AG10803 (cell line): Measurements from ENCODE around the gene VWF.

Experiments used
- DNase-seq: peaks from one replicate; pipeline ENCODE4 v3.0.0; 2010; ENCODE audit warnings: low read depth
- H3K4me3 ChIP-seq: 2 replicates; pipeline ENCODE4 v1.5.1; 2011; ENCODE audit warnings: mild to moderate bottlenecking, low read length, control low read depth
- CTCF ChIP-seq: conservative IDR thresholded peaks from 2 replicates; pipeline ENCODE4 v1.5.1; 2011; ENCODE audit warnings: mild to moderate bottlenecking, low read length, control low read depth, inconsistent platforms

Gene VWF

GRCh38 chr12:6120796-6121473, 3.5 kb downstream of the VWF start:
- TF ChIP-seq CTCF, result no peak
- H3K4me3 ChIP-seq, result no peak overlapping the region
- no peak for DNase-seq

GRCh38 chr12:6118891-6119568, 5.4 kb downstream of the VWF start:
- no peak for DNase-seq
- no peak overlapping the region for H3K4me3 ChIP-seq
- no peak for TF ChIP-seq CTCF

GRCh38 chr12:6116471-6117021, 7.9 kb downstream of the VWF start:
- no peak overlapping the region for H3K4me3 ChIP-seq
- TF ChIP-seq CTCF, result no peak
- no peak for DNase-seq

- no peak for DNase-seq
- no peak overlapping the region for H3K4me3 ChIP-seq
- no peak for TF ChIP-seq CTCF
Observed at GRCh38 chr12:6115389-6115788, 9.1 kb downstream of the VWF start.

GRCh38 chr12:6114476-6114870, 10.0 kb downstream of the VWF start:
- no peak overlapping the region for H3K4me3 ChIP-seq
- DNase-seq, result no peak
- TF ChIP-seq CTCF, result no peak

- DNase-seq, result no peak
- no peak overlapping the region for H3K4me3 ChIP-seq
- TF ChIP-seq CTCF, result no peak
Observed at GRCh38 chr12:6113691-6114475, 10.6 kb downstream of the VWF start.
